ENCODE data around the gene DARS1.

GRCh38 chr2:135997380-135997779, 12.0 kb upstream of the DARS1 start:
- TF ChIP-seq CTCF (IDR thresholded peaks at IDR 0.05) (no peak), POLR2A (IDR thresholded peaks at IDR 0.05) (no peak), EP300 (IDR thresholded peaks at IDR 0.05) (no peak)
